H1 (cell line): ENCODE results near the gene ARMH1. TPM values are rescaled to one million over a fixed set of nuclear protein-coding genes. Genes with fewer than 3 reads are reported as not detected.

Source experiments
- CTCF ChIA-PET: fragments of 300-600 bp; sonication (Branson Sonifier 250); formaldehyde crosslinking; loops from one replicate; lab custom pipeline; 2021; ENCODE audit not compliant: partially characterized antibody; lab: Charles Lee
- POLR2A ChIA-PET: fragments of 300-600 bp; sonication (Branson Sonifier 250); formaldehyde crosslinking; loops from one replicate; lab custom pipeline; 2021; ENCODE audit warnings: inconsistent platforms; ENCODE audit not compliant: partially characterized antibody; lab: Charles Lee
- DNase-seq, 2 experiments: peaks; one replicate each; pipeline versions ENCODE4 v3.0.0 to v3.0.0-alpha.2; 2010 to 2022; ENCODE audit warnings: low spot score in 2 of 2, low read depth in 1 of 2, mixed read lengths in 1 of 2
- FAIRE-seq: peaks from 2 replicates; lab custom pipeline; 2011; peaks lifted over from hg19 to GRCh38; lab: Jason Lieb, UNC
- H2AFZ ChIP-seq: 2 replicates; pipeline ENCODE4 v1.8.1; 2012; ENCODE audit warnings: low read length, inconsistent platforms
- H2AK5ac ChIP-seq: 2 replicates; pipeline ENCODE4 v1.6.1; 2013; ENCODE audit warnings: low read depth, low read length
- H2BK120ac ChIP-seq: replicated peaks from 2 replicates; pipeline ENCODE3; 2013; ENCODE audit warnings: low read depth, low read length, inconsistent platforms
- H2BK12ac ChIP-seq: 2 replicates; pipeline ENCODE4 v1.6.1; 2013; ENCODE audit warnings: low read depth, low read length
- H2BK15ac ChIP-seq: 2 replicates; pipeline ENCODE4 v1.6.1; 2013; ENCODE audit warnings: low read length
- H2BK20ac ChIP-seq: 2 replicates; pipeline ENCODE4 v1.6.1; 2013; ENCODE audit warnings: low read length
- H2BK5ac ChIP-seq: 2 replicates; pipeline ENCODE4 v1.6.1; 2013; ENCODE audit warnings: low read depth, low read length
- H3K14ac ChIP-seq: 2 replicates; pipeline ENCODE4 v1.6.1; 2013; ENCODE audit warnings: inconsistent platforms; ENCODE audit not compliant: insufficient read length
- H3K18ac ChIP-seq: 2 replicates; pipeline ENCODE4 v1.6.1; 2013; ENCODE audit warnings: low read length; ENCODE audit errors: extremely low read depth
- H3K23ac ChIP-seq: 2 replicates; pipeline ENCODE4 v1.6.1; 2013; ENCODE audit warnings: inconsistent platforms; ENCODE audit not compliant: insufficient read length
- H3K23me2 ChIP-seq: 2 replicates; pipeline ENCODE4 v1.6.1; 2013; ENCODE audit warnings: low read depth, low read length
- H3K27ac ChIP-seq: 2 replicates; pipeline ENCODE4 v1.6.1; 2011; ENCODE audit warnings: low read depth, low read length, inconsistent platforms
- H3K27me3 ChIP-seq, 4 experiments: replicated peaks in 1 of 4; 1 replicate in 1 of 4; 2 replicates in 3 of 4; pipeline versions ENCODE4 v1.6.1 to v1.8.1; 2011 to 2013; ENCODE audit warnings: low read length in 3 of 4, mild to moderate bottlenecking in 3 of 4, inconsistent platforms in 2 of 4, mixed read lengths in 2 of 4, moderate library complexity in 1 of 4; ENCODE audit not compliant: control insufficient read depth in 3 of 4, insufficient read depth in 3 of 4; ENCODE audit errors: extremely low read depth in 1 of 4
- H3K36me3 ChIP-seq, 4 experiments: 2 replicates each; pipeline versions ENCODE4 v1.6.1 to v1.8.1; 2011 to 2013; ENCODE audit warnings: mild to moderate bottlenecking in 4 of 4, low read length in 3 of 4, moderate library complexity in 2 of 4, control low read depth in 1 of 4, inconsistent platforms in 1 of 4; ENCODE audit not compliant: insufficient read depth in 4 of 4, control insufficient read depth in 2 of 4
- H3K4ac ChIP-seq: replicated peaks from 2 replicates; pipeline ENCODE3; 2013; ENCODE audit warnings: low read length, low read depth, mixed read lengths, inconsistent platforms; ENCODE audit not compliant: insufficient read length
- H3K4me1 ChIP-seq, 4 experiments: replicated peaks in 1 of 4; 1 replicate in 1 of 4; 2 replicates in 3 of 4; pipeline versions ENCODE4 v1.6.1 to v1.8.1; 2011 to 2013; ENCODE audit warnings: low read length in 3 of 4, inconsistent platforms in 2 of 4, mixed read lengths in 1 of 4; ENCODE audit not compliant: insufficient read depth in 4 of 4, control insufficient read depth in 3 of 4
- H3K4me2 ChIP-seq, 2 experiments: 2 replicates each; pipeline versions ENCODE4 v1.6.1 to v1.8.1; 2011 to 2013; ENCODE audit warnings: low read depth in 2 of 2, low read length in 2 of 2, control low read depth in 1 of 2, inconsistent platforms in 1 of 2, mild to moderate bottlenecking in 1 of 2; ENCODE audit not compliant: insufficient read depth in 1 of 2
- H3K4me3 ChIP-seq, 4 experiments: fragments of 200-600, 300-600 bp in 1 of 4; sonication (generic), shearing (Covaris generic), sonication (Bioruptor Twin) in 1 of 4; 2 replicates each; pipeline versions ENCODE4 v1.5.1 to v1.8.1; 2011 to 2016; ENCODE audit warnings: low read length in 4 of 4, low read depth in 3 of 4, control low read depth in 2 of 4, inconsistent platforms in 2 of 4, mild to moderate bottlenecking in 2 of 4, mixed read lengths in 1 of 4, moderate library complexity in 1 of 4; ENCODE audit not compliant: insufficient read depth in 2 of 4; ENCODE audit errors: extremely low read depth in 1 of 4
- H3K56ac ChIP-seq: replicated peaks from 2 replicates; pipeline ENCODE3; 2013; ENCODE audit warnings: low read depth, mild to moderate bottlenecking, mixed read lengths, low read length, inconsistent platforms; ENCODE audit not compliant: insufficient read length
- H3K79me1 ChIP-seq: 2 replicates; pipeline ENCODE4 v1.6.1; 2013; ENCODE audit warnings: low read depth, low read length, control low read depth
- H3K79me2 ChIP-seq, 2 experiments: 2 replicates each; pipeline versions ENCODE4 v1.6.1 to v1.8.1; 2012 to 2013; ENCODE audit warnings: low read length in 2 of 2, mild to moderate bottlenecking in 2 of 2, inconsistent platforms in 1 of 2; ENCODE audit not compliant: insufficient read depth in 2 of 2, control insufficient read depth in 1 of 2
- H3K9ac ChIP-seq, 4 experiments: replicated peaks in 1 of 4; 1 replicate in 1 of 4; 2 replicates in 3 of 4; pipeline versions ENCODE4 v1.6.1 to v1.8.1; 2011 to 2013; ENCODE audit warnings: low read depth in 3 of 4, low read length in 3 of 4, control low read depth in 2 of 4, mild to moderate bottlenecking in 2 of 4, moderate library complexity in 2 of 4, inconsistent platforms in 1 of 4; ENCODE audit errors: extremely low read depth in 1 of 4
- H3K9me3 ChIP-seq, 2 experiments: 2 replicates each; pipeline versions ENCODE4 v1.6.1 to v1.8.1; 2012 to 2013; ENCODE audit warnings: mild to moderate bottlenecking in 2 of 2, moderate library complexity in 2 of 2, control low read depth in 1 of 2, inconsistent platforms in 1 of 2, low read depth in 1 of 2, low read length in 1 of 2, mixed read lengths in 1 of 2; ENCODE audit not compliant: insufficient read depth in 2 of 2
- H4K20me1 ChIP-seq, 2 experiments: replicated peaks in 1 of 2; 2 replicates each; pipeline versions ENCODE3 to v1.8.1; 2011 to 2013; ENCODE audit warnings: inconsistent platforms in 2 of 2, low read length in 2 of 2, mild to moderate bottlenecking in 1 of 2; ENCODE audit not compliant: insufficient read depth in 2 of 2, control insufficient read depth in 1 of 2
- H4K5ac ChIP-seq: 2 replicates; pipeline ENCODE4 v1.6.1; 2013; ENCODE audit warnings: low read length, low read depth, mixed read lengths, inconsistent platforms; ENCODE audit not compliant: insufficient read length
- H4K8ac ChIP-seq: 2 replicates; pipeline ENCODE4 v1.8.0; 2013; ENCODE audit warnings: mild to moderate bottlenecking, moderate library complexity, low read length, inconsistent platforms; ENCODE audit not compliant: insufficient read depth; ENCODE audit errors: extremely low read depth
- H4K91ac ChIP-seq: replicated peaks from 2 replicates; pipeline ENCODE3; 2013; ENCODE audit warnings: low read length, mixed read lengths, inconsistent platforms; ENCODE audit not compliant: insufficient read length
- HDAC2 ChIP-seq, 2 experiments: fragments of 300-600 bp in 1 of 2; sonication (generic) in 1 of 2; IDR thresholded peaks; 2 replicates each; pipeline ENCODE4 v1.6.1; 2011 to 2012; ENCODE audit warnings: low read depth in 2 of 2, low read length in 2 of 2, mild to moderate bottlenecking in 2 of 2, moderate library complexity in 2 of 2, borderline replicate concordance in 1 of 2, inconsistent platforms in 1 of 2
- POLR2A ChIP-seq, 2 experiments: IDR thresholded peaks; 1 replicate in 1 of 2; 2 replicates in 1 of 2; pipeline ENCODE4 v1.6.1; 2011; ENCODE audit warnings: low read depth in 2 of 2, low read length in 2 of 2, mild to moderate bottlenecking in 2 of 2; ENCODE audit errors: control extremely low read depth in 1 of 2
- WGBS, 2 experiments: shearing (Covaris generic) in 1 of 2; methylation state at CpG; one replicate each; pipeline versions ENCODE4 v1.1.6 to v1.1.7; 2013 to 2015; ENCODE audit warnings: low lambda C conversion rate in 2 of 2, mixed read lengths in 2 of 2, inconsistent platforms in 1 of 2, low coverage in 1 of 2, missing lambda C conversion rate in 1 of 2; ENCODE audit not compliant: insufficient replicate concordance in 2 of 2, insufficient coverage in 1 of 2, insufficient read length in 1 of 2; ENCODE audit errors: extremely low coverage in 1 of 2, missing lambda C conversion rate in 1 of 2; 5-methylcytosine and 5-hydroxymethylcytosine counted together
- polyA plus RNA-seq, 7 experiments: library from polyadenylated mRNA; depleted of rRNA in 3 of 7; stranded (reverse) in 5 of 7; unstranded in 2 of 7; fragments of >200 nt in 5 of 7; fragments of 200-250 nt in 2 of 7; gene quantifications; 1 replicate in 5 of 7; 2 replicates in 1 of 7; 4 replicates in 1 of 7; pipeline versions ENCODE4 v1.2.1 to v1.2.3, GENCODE V29; 2011 to 2013; ENCODE audit warnings: missing spikeins in 2 of 7, mixed read lengths in 2 of 7
- total RNA-seq: library from RNA; stranded (reverse); fragmentation: NEBNext Ultra II Directional; extraction: Animal tissue kit (Norgen Biotek cat#: 25700); gene quantifications from 2 replicates; pipeline ENCODE4 v1.2.1, GENCODE V29; 2021

Gene ARMH1
- total and polyA plus RNA-seq, 2 of the 8 experiments (the other 6 are each of a cell fraction or from before 2014, with no cell fraction given) = 0.82 to 0.85 TPM

DNA sequence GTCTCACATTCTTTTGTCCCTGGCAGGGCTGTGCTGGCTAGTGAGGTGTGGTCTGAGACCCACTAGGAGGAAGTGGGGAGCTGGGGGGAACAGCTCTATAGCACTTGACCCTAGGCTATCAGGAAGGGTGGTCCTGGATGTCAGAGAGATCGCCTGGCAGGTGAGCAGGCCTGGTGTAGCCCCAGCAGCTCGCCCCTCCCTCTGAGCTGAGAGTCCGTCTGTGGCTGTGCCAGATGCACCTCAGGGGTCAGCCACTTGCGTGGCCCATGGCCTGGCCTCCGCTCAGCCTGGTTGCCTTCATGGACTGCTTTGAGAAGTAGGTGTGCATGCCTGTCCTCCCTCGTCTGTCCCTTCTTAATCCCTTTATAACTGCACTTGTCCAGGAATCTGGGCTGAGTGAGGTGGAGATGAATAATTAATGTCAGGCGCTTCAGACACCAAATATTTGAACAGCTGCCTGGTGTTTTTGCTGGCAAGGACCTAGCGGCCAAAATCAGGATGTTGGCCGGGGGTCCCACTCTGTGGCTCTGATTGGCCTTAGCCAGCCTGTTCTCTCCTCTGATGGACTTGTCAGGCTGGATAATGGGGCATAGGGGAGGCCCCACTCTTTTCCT lies 30.7 kb upstream of the ARMH1 start:
- H3K18ac ChIP-seq = no peak overlapping the region
- no peak overlapping the region for H3K4me3 ChIP-seq
- no peak overlapping the region for H4K5ac ChIP-seq
- H3K23ac ChIP-seq = no peak overlapping the region
- TF ChIP-seq POLR2A (IDR thresholded peaks at IDR 0.05; ENCODE audit: control extremely low read depth in 1 of 2, low read depth in 2 of 2, low read length in 2 of 2) (0 out of 3 replicates have a peak, but pooled peaks of 1 of the 2 experiments have one; percentile 8), HDAC2 (IDR thresholded peaks at IDR 0.05; ENCODE audit: borderline replicate concordance in 1 of 2, low read depth in 2 of 2, low read length in 2 of 2) (no peak)
- TF ChIP-seq, all 59 proteins: peak for 1
- Histone ChIP-seq H3K79me2 (no peaks in the 10 kb centered on the region), H3K79me1 (peaks cover 13% of the 10 kb centered on the region), H3K27ac (no peak overlapping the region), H3K56ac (no peak overlapping the region), H3K4me2 (no peak overlapping the region), H4K8ac (no peak overlapping the region), H3K14ac (no peak overlapping the region), H4K91ac (no peak overlapping the region), H4K20me1 (peaks cover 8 to 18% of the 10 kb centered on the region in 2 experiments), H3K36me3 (peaks cover 19 to 73% (median 49%) of the 10 kb centered on the region in 4 experiments), H2BK5ac (no peak overlapping the region), H3K23me2 (no peaks in the 10 kb centered on the region), H3K4ac (no peak overlapping the region), H2AK5ac (no peak overlapping the region), H2BK15ac (no peak overlapping the region), H2BK12ac (no peak overlapping the region), H2AFZ (no peak overlapping the region), H3K9ac (no peak overlapping the region), H2BK120ac (no peak overlapping the region), H2BK20ac (no peak overlapping the region), H3K4me1 (no peaks in the 10 kb centered on the region), H3K9me3 (no peaks in the 10 kb centered on the region), H3K27me3 (no peaks in the 10 kb centered on the region)
- WGBS, 2 experiments = 97% methylated on average over 9 of the region's 9 CpGs; no CpG with 5 or more reads in 1 of the 2 experiments
- DNase-seq (no peak), FAIRE-seq (no peak)
- ChIA-PET CTCF (interaction anchor here (0.6 to 15.0 kb wide), 6 partner anchors 6 to 153 kb away, joined by 3 to 197 read pairs (median 11); no protein-coding TSS in a partner anchor), POLR2A (interaction anchor here (0.6 to 30.8 kb wide), 4 partner anchors 2 to 135 kb away, joined by 3 to 633 read pairs (median 318); no protein-coding TSS in a partner anchor)
